Measurements from ENCODE around the gene CCDC7. TPM values are rescaled to one million over a fixed set of nuclear protein-coding genes. Genes with fewer than 3 reads are reported as not detected.

CCDC7 gene
- total RNA-seq, 1 experiment from 2014 or later = 1.9 TPM

- CTCF ChIA-PET = no interaction called here
- no peak for DNase-seq (ENCODE audit: low spot score)
- POLR2A ChIA-PET = no interaction called here
- H3K36me3 Mint-ChIP-seq = peaks cover 9% of the 10 kb centered on the region; the same call in 1 of the 2 replicates
- H3K9me3 Mint-ChIP-seq = peaks cover 29% of the 10 kb centered on the region
- peaks cover 6% of the 10 kb centered on the region for H3K4me1 Mint-ChIP-seq
- H3K27ac Mint-ChIP-seq = no peak overlapping the region
- no peaks in the 10 kb centered on the region for H3K27me3 Mint-ChIP-seq (ENCODE audit: low read depth)
- TF ChIP-seq ZNF671 (CRISPR knock-in tag; IDR thresholded peaks at IDR 0.05) (no peak), USF2 (CRISPR knock-in tag; IDR thresholded peaks at IDR 0.05) (no peak), AFF4 (CRISPR knock-in tag; IDR thresholded peaks at IDR 0.05; ENCODE audit: borderline replicate concordance) (no peak), ATF2 (CRISPR knock-in tag; IDR thresholded peaks at IDR 0.05; ENCODE audit: borderline replicate concordance, low read depth) (no peak), MAX (CRISPR knock-in tag; IDR thresholded peaks at IDR 0.05) (no peak), NR2C2 (CRISPR knock-in tag; IDR thresholded peaks at IDR 0.05) (no peak), MXD4 (CRISPR knock-in tag; IDR thresholded peaks at IDR 0.05; ENCODE audit: borderline replicate concordance) (no peak), ZNF423 (CRISPR knock-in tag; IDR thresholded peaks at IDR 0.05) (no peak), NFE2L1 (CRISPR knock-in tag; IDR thresholded peaks at IDR 0.05) (no peak)
- H3K4me3 Mint-ChIP-seq = no peak overlapping the region
- ATAC-seq = no peak
These were observed 19.8 kb upstream of the CCDC7 start for GRCh38 chr10:32426186-32426585.

- ChIA-PET CTCF (no interaction called here), POLR2A (no interaction called here)
- Mint-ChIP-seq H3K4me1 (no peaks in the 10 kb centered on the region), H3K9me3 (peaks cover 20% of the 10 kb centered on the region), H3K27me3 (ENCODE audit: low read depth) (peaks cover 3% of the 10 kb centered on the region), H3K27ac (no peak overlapping the region), H3K4me3 (no peak overlapping the region), H3K36me3 (peaks cover 12% of the 10 kb centered on the region)
- ATAC-seq (no peak), DNase-seq (ENCODE audit: low spot score) (no peak)
- TF ChIP-seq ZNF232 (CRISPR knock-in tag; IDR thresholded peaks at IDR 0.05) (no peak), NR2C2 (CRISPR knock-in tag; IDR thresholded peaks at IDR 0.05) (no peak), GABPB1 (CRISPR knock-in tag; IDR thresholded peaks at IDR 0.05) (no peak), ELF4 (CRISPR knock-in tag; IDR thresholded peaks at IDR 0.05; ENCODE audit: low read depth) (no peak), ESRRA (CRISPR knock-in tag; IDR thresholded peaks at IDR 0.05; ENCODE audit: borderline replicate concordance) (no peak)
These were observed 12.4 kb upstream of the CCDC7 start for GRCh38 chr10:32433542-32433941.

- peaks cover 7% of the 10 kb centered on the region for H3K27me3 Mint-ChIP-seq (ENCODE audit: low read depth)
- ChIA-PET POLR2A (no interaction called here), CTCF (no interaction called here)
- H3K36me3 Mint-ChIP-seq = peaks cover 12% of the 10 kb centered on the region
- H3K4me3 Mint-ChIP-seq = no peak overlapping the region
- no peaks in the 10 kb centered on the region for H3K4me1 Mint-ChIP-seq
- ATAC-seq (no peak), DNase-seq (ENCODE audit: low spot score) (no peak)
- H3K9me3 Mint-ChIP-seq = peaks cover 29% of the 10 kb centered on the region
- no peak for TF ChIP-seq MYBL2 (CRISPR knock-in tag; IDR thresholded peaks at IDR 0.05)
- no peak for TF ChIP-seq ESRRA (CRISPR knock-in tag; IDR thresholded peaks at IDR 0.05; ENCODE audit: borderline replicate concordance)
- TF ChIP-seq ZNF317 (CRISPR knock-in tag; IDR thresholded peaks at IDR 0.05; ENCODE audit: borderline replicate concordance, low read depth) = no peak
- no peak for TF ChIP-seq CREM (CRISPR knock-in tag; IDR thresholded peaks at IDR 0.05)
- no peak for TF ChIP-seq TCF7 (CRISPR knock-in tag; IDR thresholded peaks at IDR 0.05; ENCODE audit: low read depth)
- TF ChIP-seq ERG (CRISPR knock-in tag; IDR thresholded peaks at IDR 0.05) = no peak
- TF ChIP-seq AFF4 (CRISPR knock-in tag; IDR thresholded peaks at IDR 0.05; ENCODE audit: borderline replicate concordance) = no peak
- no peak for TF ChIP-seq JAZF1 (CRISPR knock-in tag; IDR thresholded peaks at IDR 0.05)
- H3K27ac Mint-ChIP-seq = no peak overlapping the region
These were observed 9.7 kb upstream of the CCDC7 start for GRCh38 chr10:32436215-32436614.
